ENCODE data around the gene ARMCX4. TPM values are rescaled to one million over a fixed set of nuclear protein-coding genes. Genes with fewer than 3 reads are reported as not detected.

ARMCX4 gene
- total RNA-seq (1 to 10 TPM; 5.9 to 9.9 TPM), total RNA-seq (6.9 to 11.1 reads per million in 2 donors)

- H3K4me3 Mint-ChIP-seq = peak within 1 kb of the TSS; percentile 89
- peaks cover 9% of the 10 kb centered on the region for H3K4me1 Mint-ChIP-seq
- H3K36me3 Mint-ChIP-seq (ENCODE audit: low read depth) = no peaks in the 10 kb centered on the region
- H3K27me3 Mint-ChIP-seq = no peaks in the 10 kb centered on the region
- no peaks in the 10 kb centered on the region for H3K9me3 ChIP-seq (ENCODE audit: control insufficient read depth, low read length, poor library complexity, severe bottlenecking)
- ATAC-seq = peak; percentile 92
- peak within 1 kb of the TSS; percentile 74 for H3K27ac Mint-ChIP-seq
- DNase-seq = peak; percentile 15 to 29 (median 16)
Measured at GRCh38 chrX:101485212-101485949, at the start of gene ARMCX4. TSS of gene ARMCX4 (plus strand) at chrX:101485456. CDS start at chrX:101488590, 3,134 bp downstream.

GRCh38 chrX:101442085-101442484 is 43.2 kb upstream of the ARMCX4 start:
- peaks cover 4% of the 10 kb centered on the region for H3K36me3 Mint-ChIP-seq (ENCODE audit: low read depth)
- H3K9me3 ChIP-seq (ENCODE audit: control insufficient read depth, low read length, poor library complexity, severe bottlenecking) = no peaks in the 10 kb centered on the region
- H3K27me3 Mint-ChIP-seq = no peaks in the 10 kb centered on the region
- DNase-seq (no peak), ATAC-seq (no peak)
- H3K4me1 Mint-ChIP-seq = no peaks in the 10 kb centered on the region
- no peak overlapping the region for H3K27ac Mint-ChIP-seq
- H3K4me3 Mint-ChIP-seq = no peak overlapping the region

DNA sequence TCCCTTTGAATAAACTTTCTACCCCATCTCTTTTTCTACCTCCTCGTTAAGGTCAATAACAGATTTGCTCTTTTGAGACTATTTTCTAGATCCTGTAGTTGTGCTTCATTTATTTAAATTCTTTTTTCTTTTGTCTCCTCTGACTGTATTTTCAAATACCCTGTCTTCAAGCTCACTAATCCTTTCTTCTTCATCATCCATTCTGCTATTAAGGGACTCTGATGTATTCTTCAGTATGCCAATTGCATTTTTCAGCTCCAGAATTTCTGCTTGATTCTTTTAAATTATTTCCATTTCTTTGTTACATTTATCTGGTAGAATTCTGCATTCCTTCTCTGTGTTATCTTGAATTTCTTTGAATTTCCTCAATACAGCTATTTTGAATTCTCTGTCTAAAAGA is 36.0 kb upstream of the ARMCX4 start:
- no peaks in the 10 kb centered on the region for H3K9me3 ChIP-seq (ENCODE audit: control insufficient read depth, low read length, poor library complexity, severe bottlenecking)
- Mint-ChIP-seq H3K36me3 (ENCODE audit: low read depth) (no peaks in the 10 kb centered on the region), H3K27me3 (no peaks in the 10 kb centered on the region), H3K27ac (no peak overlapping the region), H3K4me1 (no peaks in the 10 kb centered on the region), H3K4me3 (no peak overlapping the region)
- DNase-seq (no peak), ATAC-seq (no peak)

DNA sequence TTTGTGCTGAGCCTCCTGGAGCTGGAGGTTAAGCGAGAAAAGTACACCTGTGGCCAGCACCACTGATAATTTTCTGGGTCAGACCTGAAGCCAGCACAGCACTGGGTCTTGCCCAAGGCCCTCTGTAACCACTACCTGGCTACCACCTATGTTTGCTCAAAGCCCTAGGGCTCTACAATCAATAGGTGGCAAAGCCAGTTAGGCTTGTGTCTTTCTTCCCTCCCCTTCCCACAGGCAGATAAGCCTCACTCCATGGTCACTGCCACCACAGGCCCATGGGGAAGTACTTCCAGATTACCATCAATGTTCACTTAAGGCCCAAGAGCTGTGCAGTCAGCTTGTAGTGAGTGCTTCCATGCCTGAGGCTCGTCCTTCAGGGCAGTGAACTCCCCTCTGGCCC is 35.2 kb upstream of the ARMCX4 start:
- ATAC-seq = no peak
- Mint-ChIP-seq H3K36me3 (ENCODE audit: low read depth) (no peaks in the 10 kb centered on the region), H3K4me3 (no peak overlapping the region), H3K27ac (no peak overlapping the region), H3K4me1 (no peaks in the 10 kb centered on the region), H3K27me3 (no peaks in the 10 kb centered on the region)
- H3K9me3 ChIP-seq (ENCODE audit: control insufficient read depth, low read length, poor library complexity, severe bottlenecking) = no peaks in the 10 kb centered on the region
- no peak for DNase-seq

- no peak overlapping the region for H3K4me3 Mint-ChIP-seq
- H3K36me3 Mint-ChIP-seq (ENCODE audit: low read depth) = no peaks in the 10 kb centered on the region
- no peaks in the 10 kb centered on the region for H3K27me3 Mint-ChIP-seq
- no peaks in the 10 kb centered on the region for H3K4me1 Mint-ChIP-seq
- H3K9me3 ChIP-seq (ENCODE audit: control insufficient read depth, low read length, poor library complexity, severe bottlenecking) = no peaks in the 10 kb centered on the region
- ATAC-seq = no peak
- no peak overlapping the region for H3K27ac Mint-ChIP-seq
- DNase-seq = no peak
Measured at GRCh38 chrX:101450961-101451360, 34.3 kb upstream of the ARMCX4 start.

DNA sequence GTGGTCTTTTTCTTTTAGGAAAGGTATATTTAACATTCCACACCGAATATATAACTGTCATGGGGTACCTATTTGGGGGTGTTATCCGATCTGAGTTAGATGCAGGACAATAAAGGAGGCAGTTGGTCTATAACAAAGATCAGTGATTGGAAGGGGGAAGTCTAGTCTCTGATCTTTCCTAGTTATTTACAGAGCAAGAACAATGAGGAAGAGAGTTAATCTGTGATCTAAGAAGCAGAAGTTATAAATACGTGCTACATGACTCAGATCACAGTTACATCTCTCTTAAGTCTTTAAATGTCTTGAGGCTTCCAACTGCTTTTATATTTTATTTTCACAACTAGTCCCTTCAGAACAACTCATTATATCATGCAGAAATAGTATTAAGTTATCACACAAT is 33.2 kb upstream of the ARMCX4 start:
- Mint-ChIP-seq H3K27ac (no peak overlapping the region), H3K27me3 (no peaks in the 10 kb centered on the region), H3K4me3 (no peak overlapping the region), H3K36me3 (ENCODE audit: low read depth) (no peaks in the 10 kb centered on the region), H3K4me1 (no peaks in the 10 kb centered on the region)
- DNase-seq (no peak), ATAC-seq (no peak)
- no peaks in the 10 kb centered on the region for H3K9me3 ChIP-seq (ENCODE audit: control insufficient read depth, low read length, poor library complexity, severe bottlenecking)

DNA sequence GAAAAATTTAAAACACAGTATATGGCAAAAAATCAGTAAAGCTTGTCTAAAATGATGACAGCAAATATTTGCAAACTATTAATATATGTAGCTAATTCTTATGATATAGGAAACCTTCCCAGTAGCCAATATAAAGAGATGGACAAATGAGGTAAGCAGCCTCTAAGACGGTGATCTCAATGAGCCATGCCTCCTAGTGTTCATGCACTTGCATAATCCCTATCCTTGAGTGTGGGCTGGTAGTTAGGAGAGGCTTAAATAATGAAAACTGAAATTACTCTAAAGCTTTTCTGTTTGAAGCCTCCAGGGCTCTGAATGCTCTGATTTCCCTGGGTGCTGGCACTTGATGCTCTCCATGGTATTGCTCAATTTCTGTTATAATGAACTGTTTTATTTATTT is 24.6 kb upstream of the ARMCX4 start:
- Mint-ChIP-seq H3K4me3 (no peak overlapping the region), H3K4me1 (peaks cover 3% of the 10 kb centered on the region)
- ATAC-seq = no peak

DNA sequence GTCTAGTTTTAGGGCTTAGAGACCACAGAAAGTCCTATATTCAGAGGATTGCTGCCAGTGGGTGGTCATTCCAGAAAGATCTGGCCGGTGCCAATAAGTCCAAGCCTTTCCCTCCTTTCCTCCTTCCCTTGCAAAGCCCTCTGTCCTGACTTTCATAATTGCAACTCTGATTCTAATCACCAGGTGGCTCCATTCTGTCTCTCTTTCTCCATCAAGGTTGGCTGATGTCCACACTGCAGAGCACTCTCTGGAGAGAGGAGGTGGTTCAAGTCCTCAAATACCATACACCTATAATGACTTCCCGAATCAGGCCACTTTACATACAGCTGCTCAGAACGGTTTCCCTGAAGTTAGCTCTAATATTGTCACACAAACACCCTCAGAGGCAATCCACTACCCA is 22.4 kb upstream of the ARMCX4 start:
- peaks cover 3% of the 10 kb centered on the region for H3K4me1 Mint-ChIP-seq
- ATAC-seq (no peak), DNase-seq (no peak)
- no peak overlapping the region for H3K27ac Mint-ChIP-seq
- no peak overlapping the region for H3K4me3 Mint-ChIP-seq
- H3K36me3 Mint-ChIP-seq (ENCODE audit: low read depth) = peaks cover 2% of the 10 kb centered on the region
- no peaks in the 10 kb centered on the region for H3K9me3 ChIP-seq (ENCODE audit: control insufficient read depth, low read length, poor library complexity, severe bottlenecking)
- H3K27me3 Mint-ChIP-seq = no peaks in the 10 kb centered on the region

More for the DNA sequence above, 24.6 kb upstream of the ARMCX4 start:
- DNase-seq = no peak
- Mint-ChIP-seq H3K36me3 (ENCODE audit: low read depth) (peaks cover 2% of the 10 kb centered on the region), H3K27me3 (no peaks in the 10 kb centered on the region), H3K27ac (no peak overlapping the region)
- no peaks in the 10 kb centered on the region for H3K9me3 ChIP-seq (ENCODE audit: control insufficient read depth, low read length, poor library complexity, severe bottlenecking)

DNA sequence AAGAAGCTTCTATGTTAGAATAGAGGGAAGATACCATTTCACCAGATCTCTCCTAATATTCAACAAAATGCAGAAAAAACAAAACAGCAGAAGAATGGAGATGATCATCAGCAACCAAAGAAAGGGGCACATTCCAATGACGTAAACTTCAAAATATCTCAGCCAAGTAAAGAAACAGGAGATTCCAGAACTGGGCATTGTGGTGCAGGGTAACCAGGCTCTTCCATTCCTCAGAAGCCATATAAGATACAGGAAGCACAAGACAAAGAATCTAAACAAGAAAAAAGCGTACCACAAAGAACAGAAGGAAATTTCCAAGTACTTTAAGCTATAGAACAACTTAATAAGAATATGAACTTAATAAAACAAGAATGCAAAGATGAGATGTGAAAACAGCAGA is 6.9 kb upstream of the ARMCX4 start:
- no peak for DNase-seq
- no peak overlapping the region for H3K27ac Mint-ChIP-seq
- H3K9me3 ChIP-seq (ENCODE audit: control insufficient read depth, low read length, poor library complexity, severe bottlenecking) = no peaks in the 10 kb centered on the region
- no peaks in the 10 kb centered on the region for H3K4me1 Mint-ChIP-seq
- no peak overlapping the region for H3K4me3 Mint-ChIP-seq
- H3K36me3 Mint-ChIP-seq (ENCODE audit: low read depth) = no peaks in the 10 kb centered on the region
- H3K27me3 Mint-ChIP-seq = no peaks in the 10 kb centered on the region
- ATAC-seq = no peak

DNA sequence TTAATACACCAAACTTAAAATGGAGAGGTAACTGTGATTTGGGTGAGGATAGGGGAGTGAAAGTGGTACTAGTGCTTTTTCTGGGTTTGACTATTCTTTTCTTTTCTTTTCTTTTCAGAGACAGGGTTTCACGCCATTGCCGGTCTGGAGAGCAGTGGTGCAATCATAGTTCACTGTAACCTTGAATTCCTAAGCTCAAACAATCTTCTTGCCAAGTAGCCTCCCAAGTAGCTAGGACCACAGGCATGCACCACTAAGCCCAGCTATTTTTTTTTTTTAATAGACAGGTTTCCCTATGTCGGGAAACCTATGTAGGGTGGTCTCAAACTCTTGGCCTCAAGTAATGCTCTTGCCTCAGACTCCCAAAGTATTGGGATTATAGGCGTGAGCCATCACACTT is 3.0 kb upstream of the ARMCX4 start:
- no peak for ATAC-seq
- Mint-ChIP-seq H3K27ac (no peak overlapping the region), H3K27me3 (no peaks in the 10 kb centered on the region), H3K36me3 (ENCODE audit: low read depth) (no peaks in the 10 kb centered on the region), H3K4me1 (peaks cover 9% of the 10 kb centered on the region), H3K4me3 (no peak overlapping the region)
- DNase-seq = no peak
- no peaks in the 10 kb centered on the region for H3K9me3 ChIP-seq (ENCODE audit: control insufficient read depth, low read length, poor library complexity, severe bottlenecking)

DNA sequence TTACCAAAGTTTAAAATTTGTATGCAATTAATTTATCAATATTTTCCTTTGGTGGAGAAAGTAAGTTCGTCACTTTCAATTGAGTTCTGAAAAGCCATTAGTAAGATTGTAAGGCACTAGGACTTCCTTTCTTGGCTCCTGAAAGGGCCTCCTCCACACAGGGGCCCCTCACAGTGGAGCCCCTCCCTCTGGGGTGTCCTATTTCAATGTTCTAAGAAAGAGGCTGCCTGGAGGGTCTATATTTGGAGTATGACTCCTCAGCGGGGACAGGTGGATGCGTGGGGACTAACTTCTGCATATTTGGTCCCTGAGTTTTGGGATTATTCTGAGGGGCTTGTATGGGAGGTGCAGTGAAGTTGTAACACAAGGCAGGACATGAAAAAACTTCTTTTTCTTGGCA is 1.6 kb upstream of the ARMCX4 start:
- Mint-ChIP-seq H3K27me3 (no peaks in the 10 kb centered on the region), H3K4me3 (no peak overlapping the region), H3K4me1 (peaks cover 9% of the 10 kb centered on the region), H3K27ac (no peak overlapping the region), H3K36me3 (ENCODE audit: low read depth) (no peaks in the 10 kb centered on the region)
- no peaks in the 10 kb centered on the region for H3K9me3 ChIP-seq (ENCODE audit: control insufficient read depth, low read length, poor library complexity, severe bottlenecking)
- DNase-seq (no peak), ATAC-seq (no peak)

DNA sequence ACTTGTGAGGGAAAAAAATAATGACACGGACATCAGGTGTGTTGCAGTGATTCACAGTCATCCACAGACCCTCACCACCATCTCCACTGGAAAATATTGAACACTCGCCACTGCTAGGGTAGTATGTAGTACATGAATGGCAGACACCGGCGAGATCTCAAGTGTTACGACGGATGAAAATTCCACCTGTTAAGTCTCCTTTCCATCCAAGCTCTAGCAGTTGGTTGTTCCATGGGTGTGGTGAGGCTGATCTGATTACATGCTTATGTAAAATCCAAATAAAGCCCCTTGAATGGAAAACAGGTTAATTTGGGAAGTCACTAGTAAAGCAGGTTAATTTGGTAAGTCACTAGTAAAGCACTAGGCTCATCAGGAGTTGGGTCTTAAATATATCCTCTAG is 1.1 kb upstream of the ARMCX4 start:
- H3K4me3 Mint-ChIP-seq = no peak overlapping the region
- no peak for ATAC-seq
- peaks cover 9% of the 10 kb centered on the region for H3K4me1 Mint-ChIP-seq
- no peaks in the 10 kb centered on the region for H3K9me3 ChIP-seq (ENCODE audit: control insufficient read depth, low read length, poor library complexity, severe bottlenecking)
- H3K36me3 Mint-ChIP-seq (ENCODE audit: low read depth) = no peaks in the 10 kb centered on the region
- no peaks in the 10 kb centered on the region for H3K27me3 Mint-ChIP-seq
- no peak for DNase-seq
- H3K27ac Mint-ChIP-seq = no peak overlapping the region

- DNase-seq (no peak), ATAC-seq (no peak)
- Mint-ChIP-seq H3K27ac (no peak overlapping the region), H3K4me1 (peaks cover 9% of the 10 kb centered on the region), H3K27me3 (no peaks in the 10 kb centered on the region), H3K4me3 (no peak overlapping the region), H3K36me3 (ENCODE audit: low read depth) (no peaks in the 10 kb centered on the region)
- no peaks in the 10 kb centered on the region for H3K9me3 ChIP-seq (ENCODE audit: control insufficient read depth, low read length, poor library complexity, severe bottlenecking)
Measured at GRCh38 chrX:101488796-101489195, 3.5 kb downstream of the ARMCX4 start.

GRCh38 chrX:101491943-101492342 is 6.7 kb downstream of the ARMCX4 start:
- no peaks in the 10 kb centered on the region for H3K9me3 ChIP-seq (ENCODE audit: control insufficient read depth, low read length, poor library complexity, severe bottlenecking)
- no peaks in the 10 kb centered on the region for H3K27me3 Mint-ChIP-seq
- peak overlapping the region; percentile 49 for H3K27ac Mint-ChIP-seq
- ATAC-seq (no peak), DNase-seq (no peak)
- H3K4me1 Mint-ChIP-seq = peaks cover 3% of the 10 kb centered on the region
- H3K36me3 Mint-ChIP-seq (ENCODE audit: low read depth) = peaks cover 4% of the 10 kb centered on the region
- H3K4me3 Mint-ChIP-seq = no peak overlapping the region

Data from T-helper 17 cell (primary cell).